HepG2 (cell line): ENCODE data around the gene FZD7.

Experiments
- CTCF ChIP-seq: sonication (generic); formaldehyde crosslinking; IDR thresholded peaks from 2 replicates; pipeline ENCODE4 v1.5.0; 2020; ENCODE audit warnings: mild to moderate bottlenecking, missing genetic modification reagents, moderate library complexity
- FOXA3 ChIP-seq: IDR thresholded peaks from 2 replicates; pipeline ENCODE4 v1.6.1; 2016; ENCODE audit warnings: missing genetic modification reagents, missing compliant biosample characterization
- PBX3 ChIP-seq: sonication (generic); formaldehyde crosslinking; IDR thresholded peaks from 2 replicates; pipeline ENCODE4 v1.8.1; 2023; ENCODE audit warnings: missing genetic modification reagents, inconsistent platforms, borderline replicate concordance
- SIN3A ChIP-seq: IDR thresholded peaks from 2 replicates; pipeline ENCODE4 v1.6.1; 2011; ENCODE audit warnings: low read depth, mild to moderate bottlenecking, control low read depth, low read length, borderline replicate concordance
- TBX3 ChIP-seq: fragments of 450-650 bp; IDR thresholded peaks from 2 replicates; pipeline ENCODE4 v1.6.1; 2017; ENCODE audit warnings: antibody characterized with exemption, mild to moderate bottlenecking, inconsistent platforms, borderline replicate concordance
- ZNF691 ChIP-seq: sonication (generic); formaldehyde crosslinking; IDR thresholded peaks from 2 replicates; pipeline ENCODE4 v1.4.0; 2020; ENCODE audit warnings: missing genetic modification reagents, low read depth, mild to moderate bottlenecking, borderline replicate concordance

GRCh38 chr2:202009581-202009980, 24.1 kb upstream of the FZD7 start:
- TF ChIP-seq TBX3, result no peak
- no peak for TF ChIP-seq ZNF691 (CRISPR knock-in tag)
- TF ChIP-seq SIN3A, result no peak
- TF ChIP-seq CTCF (CRISPR knock-in tag), result no peak
- no peak for TF ChIP-seq FOXA3
- no peak for TF ChIP-seq PBX3
